MG63 (cell line): Measurements from ENCODE around the gene SSX4B. TPM values are rescaled to one million over a fixed set of nuclear protein-coding genes. Genes with fewer than 3 reads are reported as not detected.
"Not testable (repeated sequence)": the region's sequence is repeated elsewhere in the genome, so short reads cannot be mapped to it uniquely, and the experiment has no call there.

ENCODE experiments used
- DNase-seq: peaks from one replicate; pipeline ENCODE4 v3.0.0-alpha.2; 2020
- H3K27me3 ChIP-seq: fragments of 250-450 bp; sonication (Bioruptor Pico); 2 replicates; pipeline ENCODE4 v1.5.1; 2020; ENCODE audit warnings: mild to moderate bottlenecking, moderate library complexity
- H3K36me3 ChIP-seq: fragments of 250-450 bp; sonication (Bioruptor Pico); 2 replicates; pipeline ENCODE4 v1.5.1; 2020; ENCODE audit warnings: mild to moderate bottlenecking, moderate library complexity
- H3K4me3 ChIP-seq: fragments of 250-450 bp; sonication (Bioruptor Pico); 2 replicates; pipeline ENCODE4 v1.5.1; 2020; ENCODE audit warnings: mild to moderate bottlenecking, moderate library complexity
- H3K9me3 ChIP-seq: fragments of 250-450 bp; sonication (Bioruptor Pico); 2 replicates; pipeline ENCODE4 v1.5.1; 2020; ENCODE audit warnings: mild to moderate bottlenecking, moderate library complexity
- total RNA-seq: library from RNA; depleted of rRNA; stranded (reverse); fragments of >200 nt; shearing (Covaris generic); gene quantifications from 2 replicates; pipeline ENCODE4 v1.2.3, GENCODE V29; 2014; ENCODE audit warnings: low replicate concordance; rRNA removed

SSX4B gene
- total RNA-seq, 1 experiment from 2014 or later, result not detected

DNA sequence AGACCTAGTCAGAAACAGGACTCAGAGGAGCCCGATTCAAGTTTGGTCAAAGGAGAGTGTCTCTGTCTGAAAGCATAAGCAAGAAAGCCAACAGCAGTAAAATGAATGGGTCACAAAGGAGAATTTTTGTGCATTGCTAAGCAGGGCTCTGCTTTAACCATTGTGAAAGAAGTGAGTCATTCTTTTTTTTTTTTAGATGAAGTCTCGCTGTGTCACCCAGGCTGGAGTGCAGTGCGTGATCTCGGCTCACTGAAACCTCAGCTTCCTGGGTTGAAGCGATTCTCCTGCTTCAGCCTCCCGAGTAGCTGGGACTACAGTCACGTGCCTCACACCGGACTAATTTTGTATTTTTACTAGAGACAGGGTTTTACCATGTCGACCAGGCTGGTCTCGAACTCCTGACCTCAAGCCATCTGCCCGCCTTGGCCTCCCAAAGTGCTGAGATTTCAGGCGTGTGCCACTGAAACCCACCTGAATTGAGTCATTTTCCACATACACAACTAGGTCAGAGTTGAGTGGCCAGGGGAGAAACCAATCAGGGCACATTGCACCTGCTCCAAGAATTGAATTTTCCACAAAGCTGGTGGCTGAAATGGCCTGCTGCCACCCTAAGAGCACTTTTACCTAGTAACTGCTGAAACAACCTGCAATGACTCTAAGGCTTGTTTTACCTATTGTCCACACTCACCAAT lies 43.9 kb downstream of the SSX4B start:
- not testable (repeated sequence) for H3K9me3 ChIP-seq, H3K36me3 ChIP-seq, H3K4me3 ChIP-seq, DNase-seq, H3K27me3 ChIP-seq

DNA sequence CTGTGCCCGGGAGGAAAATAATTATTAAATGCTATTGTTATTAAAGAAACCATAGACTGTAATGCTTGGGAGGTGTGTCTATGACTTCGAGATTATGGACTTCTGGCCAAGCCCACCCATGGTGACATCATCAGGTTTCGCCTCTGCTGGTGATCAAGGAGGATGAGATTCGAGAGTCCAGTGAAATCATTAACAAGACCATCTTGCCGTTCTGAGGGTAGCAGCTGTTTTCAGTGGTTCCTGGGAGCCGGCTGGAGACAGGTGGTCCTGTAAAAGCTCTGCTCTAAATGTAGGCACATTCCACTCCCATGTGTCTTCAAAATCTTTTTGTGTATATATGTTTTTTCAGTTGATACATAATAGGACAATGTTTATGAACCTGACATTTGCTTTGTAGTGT lies 52.5 kb downstream of the SSX4B start:
- H3K9me3 ChIP-seq, H3K4me3 ChIP-seq, DNase-seq, H3K27me3 ChIP-seq, H3K36me3 ChIP-seq: not testable (repeated sequence)

DNA sequence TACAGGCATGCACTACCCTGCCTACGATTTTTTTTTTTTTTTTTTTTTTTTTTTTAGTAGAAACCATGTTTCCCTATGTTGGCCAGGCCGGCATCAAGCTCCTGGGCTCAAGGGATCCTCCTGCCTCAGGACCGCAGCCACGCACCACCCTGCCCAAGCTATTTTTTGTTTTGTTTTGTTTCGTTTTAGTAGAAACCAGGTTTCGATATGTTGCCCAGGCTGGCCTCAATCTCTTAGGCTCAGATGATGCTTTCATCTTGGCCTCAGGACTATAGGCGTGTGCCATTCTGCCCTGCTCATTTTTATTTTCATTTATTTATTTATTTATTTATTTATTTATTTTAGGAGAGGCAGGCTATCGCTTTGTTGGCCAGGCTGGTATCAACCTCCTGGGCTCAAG lies 54.1 kb downstream of the SSX4B start:
- H3K9me3 ChIP-seq, result no peaks in the 10 kb centered on the region

DNA sequence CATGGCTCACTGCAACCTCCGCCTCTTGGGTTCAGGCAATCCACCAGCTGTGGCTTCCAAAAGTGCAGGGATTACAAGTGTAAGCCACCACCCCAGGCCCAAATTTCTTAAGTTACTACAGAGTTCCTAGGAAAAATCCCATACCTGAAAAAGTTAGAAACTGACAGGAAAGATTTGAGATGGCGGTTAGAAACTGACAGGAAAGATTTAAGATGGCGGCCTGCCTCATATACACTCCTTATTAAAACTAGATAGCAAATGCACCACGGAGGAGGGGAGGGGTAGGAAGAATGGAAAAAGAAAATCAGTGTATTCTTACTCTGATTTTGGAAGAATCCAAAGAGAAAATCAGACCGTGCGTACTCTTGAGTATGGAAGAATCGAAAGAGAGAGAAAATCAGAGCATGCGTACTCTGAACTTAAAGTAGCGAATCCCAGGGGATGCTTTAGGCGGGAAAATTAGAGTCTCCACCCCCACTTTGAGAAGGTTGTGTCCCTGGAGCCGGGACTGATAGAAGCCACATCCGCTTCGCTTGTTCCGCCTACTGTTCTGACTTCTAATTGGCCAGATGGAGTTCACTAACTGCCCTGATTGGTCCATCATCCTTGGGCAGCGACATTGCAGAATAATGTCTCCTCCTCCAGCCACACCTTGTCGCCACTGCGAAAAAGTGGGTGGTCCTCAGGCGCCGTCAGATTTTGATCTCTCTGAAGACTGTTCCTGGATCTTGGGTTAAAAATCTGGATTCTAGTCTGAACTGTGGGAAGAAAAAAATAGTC lies 55.3 kb downstream of the SSX4B start, which contains the start of gene SSX3:
Gene SSX3 (minus strand): TSS at position 389 of the 780 bp plus-strand sequence. CDS start 1,454 bp downstream, outside the sequence.
- not testable (repeated sequence) for H3K9me3 ChIP-seq, H3K27me3 ChIP-seq, DNase-seq

More for the DNA sequence above, 54.1 kb downstream of the SSX4B start:
- no peaks in the 10 kb centered on the region for H3K27me3 ChIP-seq
- no peak overlapping the region for H3K4me3 ChIP-seq
- DNase-seq, result no peak
- H3K36me3 ChIP-seq, result no peaks in the 10 kb centered on the region

More for the DNA sequence above, 55.3 kb downstream of the SSX4B start, which contains the start of gene SSX3:
- H3K36me3 ChIP-seq, H3K4me3 ChIP-seq: not testable (repeated sequence)

Other genes starting within 250 kb of the SSX4B start
- not detected in 2 replicates for gene SSX5, start 215.2 kb downstream of the SSX4B start, total RNA-seq
- gene SSX1, start 156.6 kb downstream of the SSX4B start, total RNA-seq, result not detected in 2 replicates
- not detected in 2 replicates for gene SSX3, start 55.3 kb downstream of the SSX4B start, total RNA-seq
- gene SSX4, start 28.4 kb downstream of the SSX4B start, total RNA-seq, result not detected in 2 replicates
- 0.79 and 2.0 TPM in 2 replicates for gene SLC38A5, start 58.3 kb upstream of the SSX4B start, total RNA-seq
- 55.3 and 76.6 TPM in 2 replicates for gene FTSJ1, start 64.2 kb upstream of the SSX4B start, total RNA-seq
- gene PORCN, start 97.0 kb upstream of the SSX4B start, total RNA-seq, result 1.6 and 11.2 TPM in 2 replicates
- gene EBP, start 109.8 kb upstream of the SSX4B start, total RNA-seq, result 15.9 and 32.9 TPM in 2 replicates
- 2.7 and 9.3 TPM in 2 replicates for gene TBC1D25, start 127.8 kb upstream of the SSX4B start, total RNA-seq
- 291 and 416 TPM in 2 replicates for gene RBM3, start 162.5 kb upstream of the SSX4B start, total RNA-seq
- gene WDR13, start 185.5 kb upstream of the SSX4B start, total RNA-seq, result 84.9 and 95.8 TPM in 2 replicates